Naive thymus-derived CD8-positive, alpha-beta T cell (primary cell): Measurements from ENCODE around the gene STK11. TPM values are rescaled to one million over a fixed set of nuclear protein-coding genes. Genes with fewer than 3 reads are reported as not detected.

Experiments
- ATAC-seq, 2 donors: fragments of 150-1000 bp; cut with Tn5 transposase in 1 of 2; sonication (Bioruptor Pico), chemical (Tn5 transposase) in 1 of 2; 1 replicate in 1 of 2; 2 replicates in 1 of 2; pipeline ENCODE4 v1.10.0; 2021; ENCODE audit warnings: mild to moderate bottlenecking in 2 of 2, moderate library complexity in 2 of 2
- POLR2A ChIA-PET: fragments of 350-600 bp; sonication (Branson Sonifier 250); formaldehyde crosslinking; loops from one replicate; lab custom pipeline; 2021; ENCODE audit warnings: antibody characterized with exemption; lab: Charles Lee
- DNase-seq, 10 donors: peaks; one replicate each; pipeline versions ENCODE4 v3.0.0 to v3.0.0-alpha.2; 2020 to 2022
- H3K27ac Mint-ChIP-seq, 10 donors: one replicate each; pipeline ENCODE4 v1.8.0; 2020 to 2022; ENCODE audit warnings: mild to moderate bottlenecking in 10 of 10, mixed read lengths in 10 of 10, moderate library complexity in 4 of 10, inconsistent platforms in 1 of 10
- H3K27me3 Mint-ChIP-seq, 5 donors: one replicate each; pipeline ENCODE4 v1.8.0; 2021 to 2022; ENCODE audit warnings: mixed read lengths in 5 of 5
- H3K36me3 Mint-ChIP-seq, 3 donors: one replicate each; pipeline ENCODE4 v1.8.0; 2020 to 2022; ENCODE audit warnings: mixed read lengths in 3 of 3, mild to moderate bottlenecking in 2 of 3, inconsistent platforms in 1 of 3
- H3K4me1 Mint-ChIP-seq, 4 donors: one replicate each; pipeline ENCODE4 v1.8.0; 2021 to 2022; ENCODE audit warnings: mixed read lengths in 4 of 4
- H3K4me3 Mint-ChIP-seq, 10 donors: one replicate each; pipeline ENCODE4 v1.8.0; 2020 to 2022; ENCODE audit warnings: mild to moderate bottlenecking in 10 of 10, mixed read lengths in 10 of 10, moderate library complexity in 6 of 10, inconsistent platforms in 1 of 10
- H3K9me3 Mint-ChIP-seq, 9 donors: one replicate each; pipeline ENCODE4 v1.8.0; 2020 to 2022; ENCODE audit warnings: mixed read lengths in 9 of 9, mild to moderate bottlenecking in 3 of 9, inconsistent platforms in 1 of 9, moderate library complexity in 1 of 9
- polyA plus RNA-seq, 3 donors: library from polyadenylated mRNA; unstranded; fragments of 300-500 nt; fragmentation: Illumina TruSeq; gene quantifications; one replicate each; pipeline ENCODE4 v1.2.3, GENCODE V29; 2021
- total RNA-seq, 8 experiments: library from RNA in 2 of 8; stranded (reverse) in 2 of 8; gene quantifications; one replicate each; pipeline ENCODE4 v1.2.3 and lab custom pipeline; 2021 to 2026

Gene STK11
- total and polyA plus RNA-seq, 5 experiments from 2014 or later: 12.3 to 96.0 (median 43.9) TPM

DNA sequence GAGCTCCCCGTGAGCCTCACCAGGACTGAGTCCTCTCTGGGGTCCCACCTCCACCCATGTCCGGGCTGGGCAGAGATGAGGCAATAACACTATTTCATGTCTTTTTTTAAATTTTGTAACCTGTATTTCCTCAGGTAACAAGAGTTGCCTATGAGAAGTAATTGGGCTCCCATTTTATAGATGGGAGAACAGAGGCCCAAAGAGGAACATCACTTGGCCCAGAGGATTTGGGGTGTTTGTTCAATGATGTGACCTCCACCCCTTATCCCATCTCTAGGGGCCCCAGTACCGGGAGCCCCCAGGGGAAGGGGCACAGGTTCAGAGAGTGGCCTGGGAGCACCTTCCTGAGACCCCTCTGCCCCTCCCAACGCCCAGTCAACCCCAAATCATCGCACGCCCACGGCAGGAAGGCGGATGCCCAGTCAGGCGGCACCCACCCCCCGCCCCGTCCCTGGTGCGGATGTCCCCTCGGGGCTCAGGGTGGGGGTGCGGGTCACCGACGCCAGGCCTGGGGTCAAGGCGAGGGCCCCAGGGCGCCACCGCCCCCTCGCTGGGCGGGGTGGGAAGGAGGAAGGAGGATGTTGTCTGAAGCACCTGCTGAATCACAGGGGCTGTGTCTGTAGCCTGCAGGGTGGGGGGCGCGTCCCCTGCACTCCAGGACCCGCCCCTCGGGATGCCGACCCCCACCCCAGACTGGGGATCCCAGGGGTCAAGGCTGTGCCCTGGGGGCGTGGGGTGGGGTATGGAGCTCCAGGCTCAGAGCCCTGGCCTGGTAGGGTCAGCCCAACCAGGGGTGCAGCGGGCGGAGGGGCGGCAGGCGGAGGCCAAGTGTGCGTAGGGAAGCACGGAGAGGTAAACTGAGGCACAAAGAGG is 54.5 kb downstream of the STK11 start:
- ATAC-seq: peak; percentile 13 to 24
- no peaks in the 10 kb centered on the region for H3K27me3 Mint-ChIP-seq

DNA sequence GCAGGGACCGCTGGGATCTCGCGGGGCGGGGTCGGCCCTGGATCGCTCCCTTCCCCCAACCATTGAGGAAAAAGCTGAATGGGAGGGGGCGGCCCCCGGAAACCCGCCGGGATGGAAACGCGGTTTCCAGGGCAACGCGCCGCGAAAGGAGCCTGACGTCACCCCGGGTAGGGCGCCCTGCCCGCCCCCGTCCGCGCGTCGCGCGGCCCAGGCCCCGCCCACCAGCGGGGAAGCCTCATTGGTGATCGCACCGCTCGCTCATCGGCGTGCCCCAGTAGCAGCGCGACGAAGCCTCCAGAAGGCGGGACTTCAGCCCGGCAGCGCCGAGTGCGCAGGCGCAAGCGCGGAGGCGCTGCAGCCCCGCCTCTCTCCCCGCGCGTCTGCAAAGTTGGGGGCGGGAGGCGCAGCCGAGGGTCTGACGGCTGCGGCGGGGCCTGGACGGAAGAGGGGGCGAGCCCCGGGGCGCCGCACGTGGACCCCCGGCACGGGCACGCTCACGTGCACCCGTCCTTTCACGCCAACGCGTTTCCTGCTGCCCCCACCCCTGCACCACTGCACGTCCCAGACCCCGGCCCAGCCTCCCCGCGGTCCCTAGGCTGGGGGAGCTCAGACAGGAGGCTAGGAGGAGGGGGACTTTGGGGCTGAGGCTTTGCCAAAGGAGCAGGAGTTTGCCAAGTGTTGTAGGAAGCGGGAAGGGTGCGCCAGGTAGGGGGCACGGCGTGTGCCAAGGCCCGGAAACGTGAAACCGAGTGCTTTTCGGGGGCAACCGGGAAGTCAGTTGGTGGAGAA is 55.4 kb downstream of the STK11 start:
- POLR2A ChIA-PET: interaction anchor here (0.5 to 13.6 kb wide), 5 partner anchors 3 to 74 kb away, joined by 4 to 594 read pairs (median 480); partner anchors contain the start of genes ATP5F1D, CBARP, CIRBP and FAM174C
- H3K4me1 Mint-ChIP-seq: peaks cover 29 to 73% (median 69%) of the 10 kb centered on the region in 4 donors

More for the DNA sequence above, 54.5 kb downstream of the STK11 start:
- peaks cover 25 to 71% (median 67%) of the 10 kb centered on the region in 4 donors for H3K4me1 Mint-ChIP-seq
- H3K9me3 Mint-ChIP-seq: no peaks in the 10 kb centered on the region
- DNase-seq: peak in 6 of 10 donors; percentile 44 to 59 (median 47)
- peaks cover 0 to 19% (median 7%) of the 10 kb centered on the region in 3 donors for H3K36me3 Mint-ChIP-seq
- H3K4me3 Mint-ChIP-seq: peak overlapping the region; percentile 83 to 98 (median 89)
- POLR2A ChIA-PET: interaction anchor here (0.5 to 13.6 kb wide), 8 partner anchors 4 to 351 kb away, joined by 3 to 594 read pairs (median 5); partner anchors contain the start of genes ATP5F1D, CBARP, CIRBP and FAM174C
- peak overlapping the region; percentile 92 to 99 (median 99) for H3K27ac Mint-ChIP-seq

DNA sequence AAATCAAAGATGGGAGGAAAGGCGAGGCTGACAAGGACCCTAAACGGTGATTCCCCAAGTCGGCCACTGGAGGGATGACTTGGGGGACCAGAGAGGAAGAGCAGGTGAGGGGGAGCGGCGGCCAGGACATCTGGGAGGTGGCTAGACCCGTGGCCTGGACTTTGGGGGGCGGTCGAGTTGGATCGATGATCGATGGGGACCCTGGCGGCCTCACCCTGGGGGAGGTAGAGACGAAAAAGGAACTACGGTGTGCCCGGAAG is 55.9 kb downstream of the STK11 start:
- DNase-seq (no peak), ATAC-seq (peak in 1 of 2 donors; percentile 5)
- Mint-ChIP-seq H3K4me3 (peak overlapping the region; percentile 86 to 98 (median 90)), H3K27me3 (no peaks in the 10 kb centered on the region), H3K9me3 (no peaks in the 10 kb centered on the region), H3K4me1 (peaks cover 31 to 69% (median 68%) of the 10 kb centered on the region in 4 donors), H3K36me3 (peaks cover 0 to 12% (median 7%) of the 10 kb centered on the region in 3 donors), H3K27ac (peak overlapping the region; percentile 86 to 100 (median 99))
- POLR2A ChIA-PET: interaction anchor here (1.1 to 13.6 kb wide), 4 partner anchors 3 to 194 kb away, joined by 5 to 594 read pairs (median 480); partner anchors contain the start of genes ARHGAP45, ATP5F1D, CBARP and CIRBP

More for the DNA sequence above, 55.4 kb downstream of the STK11 start:
- peaks cover 0 to 17% (median 7%) of the 10 kb centered on the region in 3 donors for H3K36me3 Mint-ChIP-seq
- DNase-seq (peak; percentile 91 to 99 (median 98)), ATAC-seq (peak; percentile 71 to 83)
- H3K27me3 Mint-ChIP-seq: no peaks in the 10 kb centered on the region
- H3K27ac Mint-ChIP-seq: peak overlapping the region; percentile 86 to 100 (median 99)
- H3K4me3 Mint-ChIP-seq: peak overlapping the region; percentile 86 to 98 (median 90)
- H3K9me3 Mint-ChIP-seq: no peaks in the 10 kb centered on the region

DNA sequence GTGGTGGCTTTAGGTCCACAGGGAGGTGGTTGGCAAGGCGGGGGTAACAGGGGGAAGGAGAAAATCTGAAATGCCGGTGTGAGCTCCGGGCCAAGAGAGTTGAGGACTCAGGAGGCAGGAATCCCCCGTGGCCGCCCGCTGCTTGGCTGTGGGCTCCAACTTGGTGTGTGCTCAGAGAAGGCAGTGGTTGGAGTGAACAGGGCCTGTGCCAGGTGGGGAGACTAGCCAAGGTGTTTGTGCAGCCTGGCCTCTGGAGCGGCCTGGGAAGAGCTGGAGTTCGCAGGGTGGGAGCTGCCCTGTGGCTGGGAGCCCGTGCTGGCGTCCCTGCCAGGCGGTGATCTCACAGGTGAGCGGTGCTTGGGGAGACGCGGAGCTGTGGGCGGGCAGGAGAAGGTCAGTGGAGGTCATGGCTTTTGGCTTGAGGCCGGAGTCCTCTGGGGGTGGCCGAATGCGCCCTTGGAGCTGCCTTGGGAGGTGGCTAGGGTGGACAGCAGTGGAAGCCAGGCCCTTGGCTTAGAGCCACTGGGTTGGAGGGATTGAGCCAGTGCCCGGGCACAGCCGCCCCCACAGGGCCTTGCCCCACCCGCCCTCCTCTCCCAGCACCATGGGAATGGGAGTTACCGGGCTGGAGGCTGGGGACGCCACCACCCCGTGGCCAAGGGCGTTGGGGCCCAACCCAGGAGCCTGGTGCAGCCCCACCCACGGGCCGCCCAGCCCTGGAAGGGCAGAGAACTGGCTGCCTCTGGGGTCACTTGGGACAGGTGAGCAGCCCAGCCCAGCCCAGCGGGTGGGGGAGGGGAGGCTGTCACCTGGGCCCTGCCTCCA is 56.4 kb downstream of the STK11 start:
- Mint-ChIP-seq H3K4me1 (peaks cover 31 to 69% (median 66%) of the 10 kb centered on the region in 4 donors), H3K4me3 (peak overlapping the region; percentile 86 to 98 (median 90)), H3K36me3 (peaks cover 0 to 9% (median 7%) of the 10 kb centered on the region in 3 donors), H3K9me3 (no peaks in the 10 kb centered on the region), H3K27me3 (no peaks in the 10 kb centered on the region), H3K27ac (peak overlapping the region; percentile 86 to 100 (median 99))
- POLR2A ChIA-PET: interaction anchor here (0.8 to 13.6 kb wide), 5 partner anchors 2 to 195 kb away, joined by 5 to 594 read pairs (median 480); partner anchors contain the start of genes ARHGAP45, ATP5F1D, CBARP and CIRBP
- ATAC-seq (no peak), DNase-seq (peak in 5 of 10 donors; percentile 35 to 61 (median 41))

DNA sequence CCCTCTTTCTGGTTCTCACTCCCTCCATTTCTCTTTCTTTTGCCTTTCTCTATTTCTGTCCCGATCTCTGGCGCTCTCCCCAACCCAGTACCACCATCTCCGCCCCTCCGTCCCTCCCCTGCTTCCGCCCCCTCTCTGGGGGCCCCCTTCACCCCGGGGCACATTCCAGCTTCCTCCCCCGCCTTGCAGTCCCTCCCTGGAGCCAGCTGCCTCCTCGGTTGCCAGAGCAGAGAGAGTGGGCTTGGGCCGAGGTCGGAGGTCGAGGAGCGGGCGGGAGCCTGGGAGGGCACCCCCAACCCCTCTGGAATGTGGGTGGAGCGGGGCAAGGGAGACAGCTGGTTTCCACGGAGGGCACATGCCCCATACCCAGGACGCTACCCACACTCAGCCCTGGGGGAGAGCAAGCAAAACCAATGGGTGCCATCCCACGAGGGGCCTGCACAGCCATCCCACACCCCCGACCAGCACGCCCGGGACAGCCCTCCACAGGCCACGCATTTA is 57.1 kb downstream of the STK11 start:
- DNase-seq (peak in 1 of 10 donors; percentile 25), ATAC-seq (no peak)
- POLR2A ChIA-PET: interaction anchor here (0.8 to 12.2 kb wide), 5 partner anchors 8 to 195 kb away, joined by 5 to 594 read pairs (median 7); partner anchors contain the start of genes ARHGAP45, ATP5F1D, CBARP and FAM174C
- H3K36me3 Mint-ChIP-seq: peaks cover 0 to 4% (median 3%) of the 10 kb centered on the region in 3 donors
- H3K27me3 Mint-ChIP-seq: no peaks in the 10 kb centered on the region
- peak overlapping the region; percentile 31 to 97 (median 58) for H3K4me3 Mint-ChIP-seq
- peaks cover 30 to 70% (median 67%) of the 10 kb centered on the region in 4 donors for H3K4me1 Mint-ChIP-seq
- H3K9me3 Mint-ChIP-seq: no peaks in the 10 kb centered on the region
- H3K27ac Mint-ChIP-seq: peak overlapping the region in 9 of 10 donors; percentile 28 to 99 (median 88)

DNA sequence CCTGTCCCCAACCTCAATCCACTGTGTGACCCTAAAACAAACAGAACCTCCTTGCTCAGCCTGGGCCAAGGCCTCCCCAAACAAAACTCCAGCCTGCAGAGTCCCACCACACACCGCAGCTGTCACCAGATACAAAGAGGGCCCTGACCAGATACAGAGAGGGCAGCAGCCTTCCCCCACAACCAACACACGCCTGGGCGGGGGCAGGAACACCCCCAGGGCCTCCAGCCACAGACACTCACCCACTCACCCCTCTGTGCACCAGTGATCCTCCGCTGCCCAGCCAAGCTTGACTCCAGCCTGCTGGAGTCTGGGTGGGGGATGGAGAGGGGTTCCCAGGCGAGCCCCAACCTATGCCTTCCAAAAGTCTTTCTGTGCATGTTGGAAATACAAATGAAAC is 57.6 kb downstream of the STK11 start:
- peak overlapping the region; percentile 48 to 99 (median 86) for H3K27ac Mint-ChIP-seq
- no peaks in the 10 kb centered on the region for H3K9me3 Mint-ChIP-seq
- peak overlapping the region in 9 of 10 donors; percentile 48 to 97 (median 50) for H3K4me3 Mint-ChIP-seq
- no peaks in the 10 kb centered on the region for H3K27me3 Mint-ChIP-seq
- DNase-seq: no peak
- H3K4me1 Mint-ChIP-seq: peaks cover 30 to 70% (median 66%) of the 10 kb centered on the region in 4 donors
- peaks cover 0 to under 1% (median 0%) of the 10 kb centered on the region in 3 donors for H3K36me3 Mint-ChIP-seq
- ATAC-seq: no peak
- POLR2A ChIA-PET: interaction anchor here (0.8 to 12.2 kb wide), 4 partner anchors 8 to 222 kb away, joined by 3 to 594 read pairs (median 243); partner anchors contain the start of genes ATP5F1D, CBARP, FAM174C and MIDN

DNA sequence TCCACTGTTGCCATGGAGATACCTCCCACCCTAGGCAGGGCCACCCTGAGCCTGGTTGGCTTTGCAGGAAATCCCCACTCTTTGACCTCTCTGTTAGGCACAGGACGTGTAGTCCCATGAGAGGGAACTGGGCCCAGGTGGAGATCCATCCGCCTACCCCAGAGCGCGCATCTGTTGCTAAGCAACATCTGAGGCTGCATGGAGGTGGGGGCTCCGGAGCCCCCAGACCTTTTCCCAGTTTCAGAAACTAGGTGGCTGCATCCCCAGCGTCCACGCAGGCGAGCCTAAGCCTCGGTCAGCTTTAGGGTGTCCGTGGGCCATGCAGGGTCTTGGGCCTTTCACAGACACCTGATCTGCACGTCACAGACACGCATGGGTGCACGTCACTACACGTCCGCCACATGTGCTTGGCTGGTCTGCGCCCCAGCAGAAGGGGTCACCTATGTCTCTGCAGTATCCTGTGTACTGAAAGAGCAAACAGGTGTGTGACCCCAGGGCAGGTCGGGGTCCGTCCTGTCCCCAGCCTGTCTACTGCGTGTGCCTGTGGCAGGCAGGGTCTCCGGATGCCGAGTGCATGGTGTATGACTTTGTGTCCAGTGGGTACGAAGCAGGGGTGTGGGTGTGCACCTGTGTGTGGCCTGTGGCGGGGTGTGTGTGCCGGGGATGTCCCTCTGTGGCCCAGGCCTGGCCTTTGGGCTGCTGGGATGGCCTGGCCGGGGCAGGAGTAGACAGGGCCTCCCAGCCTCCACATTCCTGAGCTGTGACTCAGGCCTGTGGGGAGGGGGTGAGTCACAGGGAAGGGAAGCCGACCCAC is 59.4 kb downstream of the STK11 start:
- peak overlapping the region in 9 of 10 donors; percentile 47 to 76 (median 67) for H3K4me3 Mint-ChIP-seq
- DNase-seq (no peak), ATAC-seq (no peak)
- H3K9me3 Mint-ChIP-seq: no peaks in the 10 kb centered on the region
- H3K4me1 Mint-ChIP-seq: peaks cover 34 to 70% (median 62%) of the 10 kb centered on the region in 4 donors
- peaks cover 0 to 1% (median 0%) of the 10 kb centered on the region in 3 donors for H3K36me3 Mint-ChIP-seq
- H3K27me3 Mint-ChIP-seq: no peaks in the 10 kb centered on the region
- peak overlapping the region in 9 of 10 donors; percentile 5 to 91 (median 83) for H3K27ac Mint-ChIP-seq
- POLR2A ChIA-PET: interaction anchor here (0.6 to 12.2 kb wide), 6 partner anchors 10 to 732 kb away, joined by 3 to 594 read pairs (median 14); partner anchors contain the start of genes ATP5F1D, CBARP, FAM174C and MIDN

DNA sequence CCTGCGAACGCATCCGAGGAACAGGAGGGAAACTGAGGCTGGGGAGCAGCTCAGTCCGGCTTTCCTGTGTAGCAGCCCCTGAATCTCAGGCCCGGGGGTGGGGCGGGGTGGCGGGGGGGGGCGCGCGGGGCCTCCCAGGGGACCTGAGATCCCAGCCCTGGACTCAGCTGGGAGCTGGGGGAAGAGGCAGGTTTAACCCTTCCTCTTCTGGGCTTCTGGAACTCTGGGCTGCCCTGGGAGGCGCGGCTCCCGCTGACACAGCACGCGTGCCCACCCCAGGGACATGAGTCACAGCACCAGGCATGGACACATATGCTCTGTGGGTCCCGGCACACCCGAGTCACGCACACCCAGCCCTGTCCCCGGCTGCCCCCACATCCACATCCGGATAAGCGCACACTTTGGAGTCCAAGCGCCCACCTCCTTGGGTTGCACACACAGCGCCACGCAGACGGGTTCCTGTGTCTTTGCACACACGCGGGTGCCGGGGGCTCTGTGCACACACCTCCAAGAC is 60.1 kb downstream of the STK11 start:
- H3K27ac Mint-ChIP-seq: peak overlapping the region in 9 of 10 donors; percentile 13 to 92 (median 81)
- H3K36me3 Mint-ChIP-seq: peaks cover 0 to 8% (median 0%) of the 10 kb centered on the region in 3 donors
- H3K4me1 Mint-ChIP-seq: peaks cover 36 to 76% (median 65%) of the 10 kb centered on the region in 4 donors
- POLR2A ChIA-PET: interaction anchor here (0.6 to 12.2 kb wide), 6 partner anchors 10 to 733 kb away, joined by 3 to 594 read pairs (median 14); partner anchors contain the start of genes ATP5F1D, CBARP, FAM174C and MIDN
- ATAC-seq: no peak
- DNase-seq: peak in 3 of 10 donors; percentile 40 to 77 (median 44)
- peak overlapping the region in 9 of 10 donors; percentile 45 to 93 (median 58) for H3K4me3 Mint-ChIP-seq
- H3K27me3 Mint-ChIP-seq: no peaks in the 10 kb centered on the region
- H3K9me3 Mint-ChIP-seq: no peaks in the 10 kb centered on the region

DNA sequence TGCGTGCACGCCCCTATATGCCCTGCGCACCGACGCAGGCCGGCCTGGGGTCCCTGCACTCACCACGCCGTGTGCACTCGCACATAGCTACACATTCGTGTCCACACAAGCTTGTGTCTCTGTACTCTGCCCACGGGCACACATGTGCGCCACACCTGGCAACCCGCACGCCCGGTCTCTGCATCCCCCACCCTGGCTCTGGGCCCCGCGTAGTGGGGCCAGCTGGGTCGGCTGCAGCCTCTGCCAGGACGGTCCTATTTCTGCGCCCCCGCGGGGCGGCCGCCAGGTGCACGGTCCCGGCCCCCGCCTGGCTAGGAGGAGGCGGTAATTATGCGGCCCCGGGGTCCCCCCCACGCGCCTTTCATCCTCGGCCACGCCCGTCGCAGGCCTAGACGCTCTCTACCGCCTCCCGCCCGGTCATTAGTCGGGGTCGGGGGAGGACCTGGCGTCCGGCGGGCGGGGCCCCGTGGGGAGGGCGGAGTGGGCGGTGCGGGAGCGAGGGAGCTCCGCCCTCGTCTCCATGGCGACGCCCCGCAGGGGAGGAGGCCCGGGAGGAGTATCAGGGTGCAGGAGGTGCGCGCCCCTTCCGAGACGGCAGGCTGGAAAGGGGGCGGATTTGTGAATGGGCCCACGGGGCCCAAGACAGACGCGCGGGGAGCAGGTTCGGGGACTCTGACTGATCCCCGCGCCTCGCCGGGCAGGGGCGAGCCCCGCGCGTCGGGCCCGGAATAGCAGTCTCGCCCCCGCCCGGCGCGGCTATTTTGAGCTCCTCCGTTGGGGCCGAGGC is 60.7 kb downstream of the STK11 start:
- no peaks in the 10 kb centered on the region for H3K27me3 Mint-ChIP-seq
- peaks cover 0 to 15% (median 3%) of the 10 kb centered on the region in 3 donors for H3K36me3 Mint-ChIP-seq
- H3K4me3 Mint-ChIP-seq: peak overlapping the region; percentile 45 to 93 (median 58)
- H3K4me1 Mint-ChIP-seq: peaks cover 37 to 76% (median 69%) of the 10 kb centered on the region in 4 donors
- DNase-seq (peak; percentile 70 to 88 (median 76)), ATAC-seq (peak; percentile 24)
- POLR2A ChIA-PET: interaction anchor here (0.6 to 12.2 kb wide), 10 partner anchors 9 to 819 kb away, joined by 3 to 594 read pairs (median 5); partner anchors contain the start of genes ARHGAP45, ATP5F1D, CBARP and FAM174C
- H3K9me3 Mint-ChIP-seq: no peaks in the 10 kb centered on the region
- peak overlapping the region in 9 of 10 donors; percentile 13 to 92 (median 68) for H3K27ac Mint-ChIP-seq
